Gastrocnemius medialis (tissue), 4 donors: Measurements from ENCODE around the gene HLA-B. TPM values are rescaled to one million over a fixed set of nuclear protein-coding genes. Genes with fewer than 3 reads are reported as not detected.

ENCODE experiments used
- ATAC-seq, 2 donors: fragments of 150-250 bp; one replicate each; pipeline ENCODE4 v1.9.1; 2016
- DNase-seq, 2 donors: peaks; one replicate each; pipeline ENCODE4 v3.0.0-alpha.2; 2019
- H3K27ac ChIP-seq, 4 donors: fragments of 200-600 bp; sonication (generic); 1 replicate in 1 of 4; 2 replicates in 3 of 4; pipeline ENCODE4 v1.5.1; 2016 to 2018; ENCODE audit warnings: mild to moderate bottlenecking in 2 of 4, moderate library complexity in 1 of 4
- H3K27me3 ChIP-seq, 3 donors: fragments of 200-600 bp; sonication (generic) in 2 of 3; 1 replicate in 1 of 3; 2 replicates in 2 of 3; pipeline versions ENCODE4 v1.5.1 to v1.6.0; 2016 to 2019; ENCODE audit warnings: mild to moderate bottlenecking in 1 of 3, moderate library complexity in 1 of 3
- H3K36me3 ChIP-seq, 2 donors: fragments of 200-600 bp; sonication (generic) in 1 of 2; one replicate each; pipeline ENCODE4 v1.5.1; 2017 to 2018
- H3K4me1 ChIP-seq, 2 donors: fragments of 200-600 bp; sonication (generic) in 1 of 2; one replicate each; pipeline ENCODE4 v1.5.1; 2016 to 2017; ENCODE audit warnings: mild to moderate bottlenecking in 2 of 2
- H3K4me3 ChIP-seq, 4 donors: fragments of 200-600 bp; sonication (generic) in 3 of 4; 1 replicate in 1 of 4; 2 replicates in 3 of 4; pipeline ENCODE4 v1.5.1; 2016 to 2019; ENCODE audit warnings: mild to moderate bottlenecking in 2 of 4
- H3K9me3 ChIP-seq, 3 donors: fragments of 200-600 bp; sonication (generic) in 2 of 3; 1 replicate in 1 of 3; 2 replicates in 2 of 3; pipeline ENCODE4 v1.5.1; 2016 to 2019
- CTCF ChIP-seq, 5 experiments: fragments of 450-650 bp in 3 of 5; fragments of 200-600 bp in 2 of 5; sonication (generic) in 2 of 5; IDR thresholded peaks in 4 of 5; conservative IDR thresholded peaks in 1 of 5; 1 replicate in 4 of 5; 2 replicates in 1 of 5; pipeline ENCODE4 v1.5.1; 2016 to 2019; ENCODE audit warnings: antibody characterized with exemption in 5 of 5, mild to moderate bottlenecking in 3 of 5, moderate library complexity in 3 of 5
- POLR2A ChIP-seq, 2 donors: fragments of 450-650 bp; IDR thresholded peaks; one replicate each; pipeline ENCODE4 v1.6.1; 2017; ENCODE audit warnings: antibody characterized with exemption in 2 of 2, mild to moderate bottlenecking in 2 of 2, moderate library complexity in 2 of 2
- in situ Hi-C, 4 donors: fragments of 200-750 bp; cut with MboI; loops; one replicate each; pipeline versions ENCODE4 v1.15.0 to v1.8.0; 2017; ENCODE audit warnings: low sequenced_read_pairs in 4 of 4
- intact Hi-C: fragments of 100-400 bp; cut with DNase I; formaldehyde crosslinking; loops from one replicate; pipeline ENCODE4 v1.15.1; 2023; ENCODE audit warnings: low total_unique reads
- microRNA-seq, 2 donors: library from miRNA; unstranded; fragments of <30 nt; microRNA quantifications; one replicate each; pipeline ENCODE4, GENCODE V29; 2016; ENCODE audit warnings: borderline replicate concordance in 2 of 2
- total RNA-seq, 4 donors: library from RNA; depleted of rRNA; stranded (reverse); fragments of >200 nt; gene quantifications; one replicate each; pipeline versions ENCODE4 v1.1.0 to v1.2.3, GENCODE V29; 2016

The HLA-B gene
- total RNA-seq, 4 donors from 2014 or later: 182 to 300 (median 192) TPM

- DNase-seq: peak in 1 of 2 donors; percentile 19
- H3K9me3 ChIP-seq: no peaks in the 10 kb centered on the region
- TF ChIP-seq CTCF (IDR thresholded peaks at IDR 0.05 in 4 of 5, conservative IDR thresholded peaks at IDR 0.05 in 1 of 5) (no peak), POLR2A (IDR thresholded peaks at IDR 0.05) (no peak)
- peaks cover 4 to 33% (median 28%) of the 10 kb centered on the region in 3 donors for H3K27me3 ChIP-seq
- no peak overlapping the region for H3K27ac ChIP-seq
- intact Hi-C loops (no loop called here), in situ Hi-C loops (no loop called here)
- H3K4me3 ChIP-seq: peak overlapping the region; percentile 34 to 61 (median 43)
- ATAC-seq: peak in 1 of 2 donors; percentile 41
- H3K4me1 ChIP-seq: peaks cover 0 to 8% of the 10 kb centered on the region in 2 donors
- no peaks in the 10 kb centered on the region for H3K36me3 ChIP-seq
Measured at GRCh38 chr6:31308050-31308844, 48.7 kb downstream of the HLA-B start.

DNA sequence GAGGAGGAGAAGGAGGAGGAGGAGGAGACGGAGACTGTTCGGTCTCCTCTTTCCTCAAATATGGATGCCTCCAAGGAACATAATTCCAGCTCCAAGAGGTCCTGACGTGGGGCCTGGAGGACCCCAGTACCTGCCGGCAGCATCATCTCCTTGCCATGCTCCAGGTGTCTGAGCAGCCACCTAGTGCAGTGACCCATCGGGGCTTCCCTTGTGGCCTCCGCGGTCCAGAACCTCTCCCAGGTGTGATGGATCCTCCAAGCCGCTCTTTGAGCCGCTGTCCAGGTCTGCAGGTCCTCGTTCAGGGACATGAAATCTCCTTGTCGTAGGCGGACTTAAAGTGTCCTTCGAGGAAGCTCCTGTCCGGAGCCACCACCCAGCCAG lies 49.3 kb downstream of the HLA-B start:
- no peak for ATAC-seq
- Histone ChIP-seq H3K27ac (no peak overlapping the region), H3K4me1 (peaks cover 0 to 8% of the 10 kb centered on the region in 2 donors), H3K4me3 (peak overlapping the region in 2 of 4 donors; percentile 43), H3K27me3 (peaks cover 4 to 33% (median 30%) of the 10 kb centered on the region in 3 donors), H3K36me3 (no peaks in the 10 kb centered on the region), H3K9me3 (no peaks in the 10 kb centered on the region)
- no peak for DNase-seq
- TF ChIP-seq POLR2A (IDR thresholded peaks at IDR 0.05) (no peak), CTCF (IDR thresholded peaks at IDR 0.05 in 4 of 5, conservative IDR thresholded peaks at IDR 0.05 in 1 of 5) (no peak)
- in situ Hi-C loops (no loop called here), intact Hi-C loops (no loop called here)

DNA sequence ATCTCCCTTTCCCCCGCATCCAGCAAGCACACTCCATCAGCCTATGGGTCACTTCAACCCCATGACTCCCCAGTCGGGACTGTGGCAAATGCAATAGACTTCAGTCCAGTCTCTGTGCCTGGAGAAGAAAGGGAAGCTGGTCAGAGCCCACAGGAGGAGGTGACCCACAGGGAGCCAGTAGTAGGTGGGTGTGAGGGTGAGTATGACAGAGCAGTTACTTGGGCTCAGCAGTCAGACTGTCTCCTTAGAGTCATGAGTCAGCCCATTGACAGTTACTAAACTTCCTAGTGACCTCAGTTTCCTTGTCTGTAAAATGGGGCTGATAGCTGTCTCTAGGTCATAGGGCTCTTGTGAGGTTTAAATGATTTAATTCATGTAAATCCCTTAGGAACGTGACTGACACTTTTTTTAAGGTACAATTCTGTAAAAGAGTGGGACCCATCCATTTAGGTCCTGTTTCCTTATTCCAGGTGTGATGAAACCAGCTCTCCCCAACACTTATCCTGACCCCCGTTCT lies 51.2 kb downstream of the HLA-B start:
- DNase-seq (no peak), ATAC-seq (no peak)
- in situ Hi-C loops (no loop called here), intact Hi-C loops (no loop called here)
- Histone ChIP-seq H3K27ac (no peak overlapping the region), H3K9me3 (no peaks in the 10 kb centered on the region), H3K4me3 (no peak overlapping the region), H3K4me1 (peaks cover 0 to 8% of the 10 kb centered on the region in 2 donors), H3K36me3 (no peaks in the 10 kb centered on the region), H3K27me3 (peaks cover 4 to 33% (median 30%) of the 10 kb centered on the region in 3 donors)
- TF ChIP-seq POLR2A (IDR thresholded peaks at IDR 0.05) (no peak), CTCF (IDR thresholded peaks at IDR 0.05 in 4 of 5, conservative IDR thresholded peaks at IDR 0.05 in 1 of 5) (no peak)

- TF ChIP-seq POLR2A (IDR thresholded peaks at IDR 0.05) (no peak), CTCF (IDR thresholded peaks at IDR 0.05 in 4 of 5, conservative IDR thresholded peaks at IDR 0.05 in 1 of 5) (no peak)
- H3K4me1 ChIP-seq: peaks cover 0 to 8% of the 10 kb centered on the region in 2 donors
- ATAC-seq (no peak), DNase-seq (peak in 1 of 2 donors; percentile 13)
- in situ Hi-C loops: no loop called here
- peaks cover 4 to 25% (median 24%) of the 10 kb centered on the region in 3 donors for H3K27me3 ChIP-seq
- no peaks in the 10 kb centered on the region for H3K36me3 ChIP-seq
- H3K9me3 ChIP-seq: no peaks in the 10 kb centered on the region
- no peak overlapping the region for H3K27ac ChIP-seq
- intact Hi-C loops: no loop called here
- H3K4me3 ChIP-seq: no peak overlapping the region
Measured at GRCh38 chr6:31304683-31305082, 52.3 kb downstream of the HLA-B start.

Small RNAs within 50 kb of the gene (microRNA-seq; reads per million reads assigned to microRNA genes)
- gene MIR6891: 0 reads per million in 2 donors

Other genes starting within 250 kb of the HLA-B start
- gene C6orf15, start 244.6 kb downstream of the HLA-B start, total RNA-seq: not detected
- not detected for gene PSORS1C1, start 242.4 kb downstream of the HLA-B start, total RNA-seq
- gene CDSN, start 236.7 kb downstream of the HLA-B start, total RNA-seq: not detected
- not detected for gene PSORS1C2, start 218.1 kb downstream of the HLA-B start, total RNA-seq
- 10 to 100 TPM in 1 of 4 donors, 1 to 10 TPM in 3; 4.9 to 34.3 (median 7.7) TPM for gene CCHCR1, start 199.4 kb downstream of the HLA-B start, total RNA-seq
- 1 to 10 TPM; 1.5 to 5.1 (median 2.6) TPM for gene TCF19, start 198.6 kb downstream of the HLA-B start, total RNA-seq
- gene POU5F1, start 186.5 kb downstream of the HLA-B start, total RNA-seq: not detected
- gene HLA-C, start 85.1 kb downstream of the HLA-B start, total RNA-seq: 100 to 1,000 TPM in 2 of 4 donors, 10 to 100 TPM in 2; 73.4 to 267 (median 133) TPM
- gene MICA, start 46.4 kb upstream of the HLA-B start, total RNA-seq: 1 to 10 TPM in 3 of 4 donors, under 1 TPM in 1; 0.17 to 7.8 (median 5.0) TPM
- 1 to 10 TPM in 1 of 4 donors, under 1 TPM in 3; 0.20 to 1.2 (median 0.50) TPM for gene MICB, start 141.0 kb upstream of the HLA-B start, total RNA-seq
- not detected for gene MCCD1, start 171.8 kb upstream of the HLA-B start, total RNA-seq
- gene DDX39B, start 184.8 kb upstream of the HLA-B start, total RNA-seq: 100 to 1,000 TPM; 107 to 198 (median 144) TPM
- 1 to 10 TPM in 2 of 4 donors, under 1 TPM in 2; 0.46 to 1.8 (median 1.1) TPM for gene ATP6V1G2, start 189.4 kb upstream of the HLA-B start, total RNA-seq
- 10 to 100 TPM; 17.6 to 21.7 (median 20.3) TPM for gene NFKBIL1, start 190.4 kb upstream of the HLA-B start, total RNA-seq
- gene LTA, start 215.1 kb upstream of the HLA-B start, total RNA-seq: not detected
- gene TNF, start 218.4 kb upstream of the HLA-B start, total RNA-seq: under 1 TPM in 2 of 4 donors, not detected in 2; 0.23 to 0.87 TPM
- gene LTB, start 225.2 kb upstream of the HLA-B start, total RNA-seq: not detected
- gene LST1, start 229.1 kb upstream of the HLA-B start, total RNA-seq: 10 to 100 TPM in 1 of 4 donors, 1 to 10 TPM in 2, not detected in 1; 1.6 to 22.3 (median 4.1) TPM
- gene NCR3, start 235.8 kb upstream of the HLA-B start, total RNA-seq: not detected